Ureter (tissue), 1 donor: Measurements from ENCODE around the gene TP53BP2. TPM values are rescaled to one million over a fixed set of nuclear protein-coding genes. Genes with fewer than 3 reads are reported as not detected.
A peak's percentile ranks its signal among the peaks of the same experiment; 100 is the strongest.
"Not testable (repeated sequence)": the region's sequence is repeated elsewhere in the genome, so short reads cannot be mapped to it uniquely, and the experiment has no call there.

Experiments used
- DNase-seq: peaks from one replicate; pipeline ENCODE4 v3.0.0-alpha.2; 2020; ENCODE audit warnings: low spot score
- total RNA-seq: library from RNA; stranded (reverse); gene quantifications from one replicate; pipeline ENCODE4 v1.2.4, GENCODE V29; 2023
- donor health status: DM: yes; HTN: yes; CAD: no.

Gene TP53BP2
- total RNA-seq, 1 donor from 2014 or later, result 34.6 TPM

- no peak for DNase-seq
These were observed 100.0 kb downstream of the TP53BP2 start for GRCh38 chr1:223745731-223746130.

DNA sequence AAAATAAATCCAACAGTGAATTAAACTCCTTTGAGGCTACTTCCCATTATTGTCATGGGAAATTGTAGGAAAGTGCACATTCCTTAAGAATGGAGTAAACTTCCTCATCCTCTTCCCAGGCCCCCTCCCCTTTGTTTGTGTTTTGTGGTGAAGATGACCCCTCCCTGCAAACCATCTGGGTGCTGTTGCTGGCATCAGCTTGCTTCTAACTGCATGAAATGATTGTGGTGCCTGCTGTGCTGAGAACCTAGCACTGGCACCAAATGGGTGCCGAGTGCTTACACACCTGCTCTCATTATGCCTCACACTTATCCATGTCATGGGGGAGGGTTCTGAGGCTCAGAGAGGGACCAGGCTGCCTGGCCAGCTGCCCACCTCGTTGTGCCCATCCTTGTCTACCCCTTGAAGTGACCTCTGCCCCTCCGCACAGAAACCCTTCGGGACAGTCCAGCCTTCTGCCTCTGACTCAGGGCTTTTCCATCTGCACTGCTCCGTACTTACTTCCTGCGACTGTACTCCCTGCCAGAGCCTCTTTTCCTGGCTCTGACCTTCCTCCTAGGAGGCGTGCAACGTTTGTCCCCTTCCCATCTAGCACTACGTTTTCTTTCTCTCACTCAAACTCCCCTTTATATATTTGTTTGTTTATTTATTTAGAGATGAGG is 102.8 kb downstream of the TP53BP2 start:
- DNase-seq, result no peak

DNA sequence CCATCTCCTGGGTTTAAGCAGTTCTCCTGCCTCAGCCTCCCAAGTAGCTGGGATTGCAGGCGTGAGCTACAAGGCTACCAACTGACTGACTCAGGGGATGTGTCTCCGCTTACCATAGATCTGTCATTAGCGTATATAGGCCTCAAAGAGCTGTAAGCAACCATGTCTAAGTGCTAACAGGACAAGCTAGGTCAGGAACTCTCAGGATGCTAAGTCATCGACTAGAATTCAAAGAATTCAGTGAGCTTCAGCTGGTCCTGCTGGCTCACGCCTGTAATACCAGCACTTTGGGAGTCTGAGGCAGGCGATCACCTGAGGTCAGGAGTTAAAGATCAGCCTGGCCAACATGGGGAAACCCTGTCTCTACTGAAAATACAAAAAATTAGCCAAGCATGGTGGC is 103.9 kb downstream of the TP53BP2 start:
- no peak for DNase-seq

GRCh38 chr1:223740038-223740736 is 105.6 kb downstream of the TP53BP2 start:
- DNase-seq, result not testable (repeated sequence)

DNA sequence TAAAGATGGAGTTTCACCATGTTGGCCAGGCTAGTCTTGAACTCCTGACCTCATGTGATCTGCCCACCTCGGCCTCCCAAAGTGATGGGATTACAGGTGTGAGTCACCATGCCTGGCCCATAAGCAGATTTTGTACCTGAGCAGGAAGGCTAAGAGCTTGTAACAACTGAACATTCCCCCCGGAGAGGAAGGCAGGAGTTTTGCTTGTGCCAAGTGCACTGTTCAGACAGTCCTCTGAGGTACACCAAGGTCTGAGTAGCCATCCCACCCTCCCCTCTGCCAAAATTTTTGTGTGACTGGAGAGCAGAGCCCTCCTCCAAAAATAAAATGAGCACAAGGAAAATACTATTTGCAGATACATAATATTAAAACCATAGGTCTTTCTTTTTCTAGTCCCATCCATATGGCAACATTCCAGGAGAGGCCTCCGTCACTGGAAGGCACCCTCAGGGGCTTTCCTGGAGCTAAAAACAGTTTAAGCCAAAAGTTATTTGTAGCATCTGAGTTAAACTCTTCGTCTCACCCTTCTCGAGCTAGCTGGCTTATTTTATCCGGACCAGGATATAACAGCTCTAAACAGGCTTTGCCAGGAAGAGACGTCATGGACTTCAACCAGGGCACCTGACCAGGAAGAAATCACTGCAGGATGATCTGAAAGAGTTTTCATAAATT is 106.2 kb downstream of the TP53BP2 start:
- no peak for DNase-seq

- no peak for DNase-seq
These were observed 107.0 kb downstream of the TP53BP2 start for GRCh38 chr1:223738465-223739365.

DNA sequence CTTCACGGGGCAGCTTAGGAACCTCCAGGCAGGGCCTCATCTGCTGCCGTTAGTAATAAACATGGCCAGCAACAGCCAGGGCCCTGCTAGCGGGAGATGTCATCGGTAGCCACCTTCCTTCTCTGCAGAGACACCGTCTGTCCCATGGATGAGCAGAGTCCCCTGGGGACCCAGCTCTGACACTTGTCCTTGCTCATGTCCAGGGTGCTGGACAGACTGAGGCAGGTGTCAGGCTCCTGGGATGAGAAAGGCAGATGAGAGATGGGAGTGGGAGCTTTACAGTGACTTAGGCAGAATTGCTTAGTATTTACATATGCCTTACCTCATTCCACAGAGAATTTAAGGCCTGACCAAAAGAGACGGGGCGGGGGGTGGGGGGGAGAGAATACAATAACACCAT is 108.4 kb downstream of the TP53BP2 start:
- no peak for DNase-seq

DNA sequence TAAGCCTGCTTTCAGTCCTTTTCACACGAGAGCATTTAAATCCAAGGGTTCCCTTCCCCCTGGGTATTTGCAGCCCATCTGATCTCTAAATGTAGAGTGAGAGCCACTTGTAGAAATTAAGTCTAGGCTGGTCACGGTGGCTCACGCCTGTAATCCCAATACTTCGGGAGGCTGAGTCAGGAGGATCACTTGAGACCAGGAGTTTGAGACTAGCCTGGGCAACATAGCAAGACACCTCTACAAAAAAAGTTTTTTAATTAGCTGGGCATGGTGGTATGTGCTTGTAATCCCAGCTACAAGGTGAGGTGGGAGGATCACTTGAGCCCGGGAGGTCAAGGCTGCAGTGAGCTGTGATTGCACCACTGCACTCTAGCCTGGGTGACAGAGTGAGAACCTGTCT is 109.1 kb downstream of the TP53BP2 start:
- DNase-seq, result not testable (repeated sequence)

DNA sequence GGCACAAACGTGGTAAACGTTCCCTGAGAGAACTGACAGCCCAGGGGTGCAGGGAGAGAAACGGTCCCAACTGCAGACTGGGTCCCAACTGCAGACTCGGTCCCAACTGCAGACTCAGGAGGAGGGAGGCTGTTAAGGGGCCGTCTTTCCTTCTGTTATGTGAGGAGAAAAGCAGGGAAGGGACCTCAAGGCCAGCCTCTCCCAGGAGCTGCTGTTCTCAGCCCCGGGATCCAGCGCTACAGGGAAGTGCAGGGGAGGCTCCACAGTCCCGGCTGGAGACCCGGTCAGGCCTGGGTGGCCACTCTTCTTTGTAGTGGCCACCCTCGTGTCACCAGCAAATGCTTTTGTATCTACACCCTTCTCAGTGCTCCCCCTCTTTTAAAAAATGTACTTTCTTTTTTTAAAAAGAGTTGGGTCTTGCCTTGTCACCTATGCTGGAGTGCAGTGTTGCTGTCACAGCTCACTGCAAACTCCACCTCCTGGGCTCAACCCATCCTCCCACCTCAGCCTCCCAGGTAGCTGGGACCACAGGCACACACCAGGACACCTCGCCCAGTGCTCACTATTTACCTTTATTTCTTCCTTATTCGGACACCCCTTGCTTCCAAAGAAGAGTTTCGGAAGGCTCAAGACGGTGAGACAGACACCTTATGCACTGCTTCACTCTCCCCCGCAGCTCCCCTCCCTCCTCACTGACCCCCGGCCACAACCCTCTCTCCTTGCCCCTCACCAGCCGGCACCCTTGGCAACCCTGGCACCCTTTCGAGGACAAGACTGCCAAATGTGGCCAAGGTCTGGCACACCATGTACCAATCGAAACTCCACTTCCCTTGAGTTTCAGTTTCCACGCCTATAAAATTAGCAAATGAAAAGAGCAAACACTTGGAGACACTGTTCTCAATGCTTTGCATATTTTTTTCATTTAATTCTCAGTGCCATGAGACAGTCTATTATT is 111.6 kb downstream of the TP53BP2 start:
- no peak for DNase-seq

DNA sequence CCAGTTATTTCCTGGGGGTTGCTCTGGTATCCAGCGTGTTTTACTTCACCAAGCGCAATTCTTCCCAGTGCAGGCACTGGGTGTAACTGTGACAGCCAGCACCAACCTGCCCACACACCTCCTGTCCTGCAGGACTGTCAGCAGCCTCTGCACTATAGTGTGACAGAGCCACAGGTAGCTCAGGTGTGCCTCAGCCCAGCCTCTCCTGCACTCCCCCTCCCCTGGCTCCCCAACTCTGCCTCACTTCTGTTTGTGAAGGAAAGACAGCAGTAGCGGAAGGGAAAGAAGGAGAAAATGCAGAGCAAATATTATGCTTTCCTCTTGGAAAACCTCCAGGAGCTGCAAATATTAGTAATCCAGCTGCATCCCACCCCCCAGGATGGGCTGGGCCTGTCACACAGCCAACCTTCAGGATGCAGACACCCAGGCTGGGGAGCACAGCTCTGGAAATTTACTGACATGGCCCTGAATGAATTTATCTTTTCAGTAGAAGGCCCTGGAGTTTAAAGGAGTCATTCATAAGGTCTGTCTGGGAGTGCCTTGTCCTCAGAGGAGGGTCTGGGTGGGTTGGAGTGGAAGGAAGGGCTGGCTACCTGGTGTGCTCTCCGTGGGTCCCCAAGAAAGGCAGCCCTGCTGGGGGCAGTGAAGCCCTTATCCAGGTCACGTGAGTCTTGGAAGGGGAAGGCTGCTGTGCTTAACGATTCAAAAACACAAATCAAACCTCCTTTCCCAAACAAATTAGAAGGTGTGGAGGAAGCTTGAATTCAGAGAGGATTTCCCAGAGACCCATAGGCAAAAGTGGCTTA is 112.6 kb downstream of the TP53BP2 start:
- no peak for DNase-seq

DNA sequence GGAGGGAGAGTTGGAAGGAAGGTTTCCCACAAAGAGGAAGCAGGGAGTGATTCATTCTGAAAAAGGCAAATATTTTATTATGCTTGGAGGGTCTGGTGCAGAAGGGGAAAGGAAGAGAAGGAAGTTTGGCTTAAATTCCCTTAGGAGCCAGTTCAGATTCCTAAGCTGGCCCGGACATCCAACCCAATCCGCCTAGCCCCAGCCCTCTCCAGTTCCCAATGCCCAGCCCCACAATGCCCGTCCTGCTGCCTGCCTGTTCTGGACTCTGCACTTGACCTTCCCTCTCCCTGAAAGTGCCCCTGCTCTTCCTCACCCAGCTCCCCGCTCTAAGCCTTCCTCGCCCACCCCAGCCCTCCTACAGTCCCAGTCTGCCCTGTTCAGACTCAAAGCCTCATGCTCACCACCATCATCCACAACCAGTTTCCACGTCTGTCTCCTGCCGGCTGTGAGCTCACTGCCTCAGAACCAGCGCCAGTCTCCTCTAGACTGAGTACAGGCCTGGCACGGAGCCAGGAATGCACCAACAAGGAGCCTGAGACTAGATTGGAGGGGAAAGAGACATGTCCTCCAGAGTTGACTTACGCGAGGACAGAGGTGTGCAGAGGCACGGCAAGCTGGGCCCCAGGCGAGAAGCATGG is 114.5 kb downstream of the TP53BP2 start:
- peak; percentile 67 for DNase-seq

GRCh38 chr1:223730479-223731132 is 115.1 kb downstream of the TP53BP2 start:
- no peak for DNase-seq

DNA sequence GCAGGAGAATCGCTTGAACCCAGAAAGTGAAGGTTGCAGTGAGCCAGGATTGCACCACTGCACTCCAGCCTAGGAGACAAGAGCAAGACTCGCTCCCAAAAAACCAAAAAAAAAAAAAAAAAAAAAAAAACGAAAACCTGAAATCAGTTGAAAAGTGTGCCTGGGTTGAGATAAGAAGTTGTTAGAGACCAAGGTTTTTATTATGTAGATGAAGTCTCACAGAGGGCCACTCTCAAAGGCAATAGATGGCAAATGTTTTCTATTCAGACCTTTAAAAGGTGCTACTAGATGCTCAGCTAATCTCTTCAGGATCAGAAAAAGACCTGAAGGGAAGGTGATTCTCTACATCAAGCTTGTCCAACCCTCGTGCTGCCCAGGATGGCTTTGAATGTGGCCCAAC is 115.8 kb downstream of the TP53BP2 start:
- DNase-seq, result no peak

Other genes starting within 250 kb of the TP53BP2 start
- 97.2 TPM for gene CAPN8, start 180.2 kb downstream of the TP53BP2 start, total RNA-seq
- 151 TPM for gene CAPN2, start 133.4 kb downstream of the TP53BP2 start, total RNA-seq